IPS-11a (cell line): ENCODE data around the gene FAM3A.

Experiments
- H3K4me3 ChIP-seq: one replicate; pipeline ENCODE4 v1.5.1; 2013; ENCODE audit warnings: low read depth, low read length, control low read depth

The FAM3A gene

DNA sequence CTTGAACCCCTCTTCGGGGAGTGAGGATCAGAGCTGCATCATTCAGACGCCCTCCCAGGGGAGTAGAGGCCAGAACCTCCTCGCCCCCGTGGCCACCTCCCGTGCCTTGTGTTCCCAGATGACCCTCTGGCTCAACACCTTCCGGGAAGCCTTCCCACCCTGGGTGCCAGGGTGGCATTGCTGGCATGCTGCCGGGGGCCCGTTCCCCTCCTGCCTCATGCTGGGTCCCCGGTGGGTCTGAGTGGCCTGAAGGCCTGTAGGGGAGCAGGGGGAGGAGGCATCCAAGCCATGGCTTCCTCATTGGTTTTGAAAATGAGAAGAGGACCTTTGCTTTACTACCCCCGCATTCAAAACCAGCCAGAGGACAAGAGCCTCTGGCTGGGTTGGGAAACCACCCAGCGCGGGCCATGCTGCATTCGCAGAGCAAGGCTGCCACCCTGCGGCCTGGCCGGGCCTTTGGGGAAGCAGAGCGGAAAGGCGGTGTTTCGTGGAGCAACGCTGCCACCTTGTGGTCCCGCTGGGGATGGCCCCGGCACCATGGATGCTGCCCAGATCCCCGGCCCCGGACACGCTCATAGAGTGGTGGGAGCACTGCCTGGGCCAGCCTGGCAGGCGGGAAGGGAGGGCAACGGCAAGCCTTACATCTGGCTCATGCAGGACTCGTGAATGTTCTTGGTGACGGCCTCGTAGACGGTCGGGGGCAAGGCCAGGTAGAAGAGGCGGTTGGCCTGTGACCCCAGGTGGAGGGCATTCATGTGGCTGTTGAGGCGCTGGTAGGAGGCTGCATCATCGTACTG, 18.7 kb upstream of the FAM3A start:
- H3K4me3 ChIP-seq, result no peak overlapping the region

DNA sequence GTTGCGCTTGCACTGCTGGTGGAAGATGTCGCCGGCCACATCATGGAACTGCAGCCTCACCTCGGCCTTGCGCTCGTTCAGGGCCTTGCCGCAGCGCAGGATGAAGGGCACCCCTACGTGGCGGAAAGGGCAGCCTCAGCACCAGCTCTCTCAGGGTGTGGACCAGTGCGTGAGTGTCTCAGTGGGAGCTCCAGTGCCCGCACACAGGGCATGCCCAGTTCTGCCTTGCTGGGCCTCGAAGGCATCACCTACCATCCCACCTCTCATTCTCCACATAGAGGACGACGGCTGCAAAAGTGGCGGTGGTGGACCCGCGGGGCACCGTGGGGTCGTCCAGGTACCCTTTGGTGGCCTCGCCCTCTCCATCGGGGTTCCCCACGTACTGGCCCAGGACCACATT, 16.7 kb upstream of the FAM3A start:
- H3K4me3 ChIP-seq, result no peak overlapping the region

- no peak overlapping the region for H3K4me3 ChIP-seq
Observed at GRCh38 chrX:154531626-154532025, 15.6 kb upstream of the FAM3A start.

GRCh38 chrX:154530286-154530685, 14.3 kb upstream of the FAM3A start:
- no peak overlapping the region for H3K4me3 ChIP-seq

DNA sequence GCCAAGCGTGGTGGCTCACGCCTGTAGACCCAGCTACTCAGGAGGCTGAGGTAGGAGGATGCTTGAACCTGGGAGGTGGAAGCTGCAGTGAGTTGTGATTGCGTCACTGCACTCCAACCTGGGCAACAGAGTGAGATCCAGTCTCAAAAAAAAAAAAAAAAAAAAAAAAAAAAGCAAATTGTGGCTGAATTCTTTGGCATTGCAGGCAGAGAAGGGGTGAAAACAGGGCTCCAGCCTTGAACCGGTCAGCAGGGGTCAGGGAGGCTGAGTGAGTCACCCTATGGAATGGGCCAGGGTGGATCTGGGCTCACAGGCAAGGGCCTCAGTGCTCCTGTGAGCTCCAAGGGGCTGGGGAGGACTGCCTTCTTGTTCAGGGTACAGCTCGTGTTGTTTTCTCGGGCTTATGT, 13.2 kb upstream of the FAM3A start:
- no peak overlapping the region for H3K4me3 ChIP-seq

- H3K4me3 ChIP-seq, result no peak overlapping the region
Observed at GRCh38 chrX:154526901-154527675, 11.1 kb upstream of the FAM3A start.

GRCh38 chrX:154525606-154526490, 9.8 kb upstream of the FAM3A start:
- H3K4me3 ChIP-seq, result no peak overlapping the region

- no peak overlapping the region for H3K4me3 ChIP-seq
Observed at GRCh38 chrX:154519389-154519788, 3.4 kb upstream of the FAM3A start.

GRCh38 chrX:154517101-154517781, 1.2 kb upstream of the FAM3A start:
- H3K4me3 ChIP-seq, result no peak overlapping the region

GRCh38 chrX:154516656-154517100, 646 bp upstream of the FAM3A start:
- peak overlapping the region; percentile 35 for H3K4me3 ChIP-seq

DNA sequence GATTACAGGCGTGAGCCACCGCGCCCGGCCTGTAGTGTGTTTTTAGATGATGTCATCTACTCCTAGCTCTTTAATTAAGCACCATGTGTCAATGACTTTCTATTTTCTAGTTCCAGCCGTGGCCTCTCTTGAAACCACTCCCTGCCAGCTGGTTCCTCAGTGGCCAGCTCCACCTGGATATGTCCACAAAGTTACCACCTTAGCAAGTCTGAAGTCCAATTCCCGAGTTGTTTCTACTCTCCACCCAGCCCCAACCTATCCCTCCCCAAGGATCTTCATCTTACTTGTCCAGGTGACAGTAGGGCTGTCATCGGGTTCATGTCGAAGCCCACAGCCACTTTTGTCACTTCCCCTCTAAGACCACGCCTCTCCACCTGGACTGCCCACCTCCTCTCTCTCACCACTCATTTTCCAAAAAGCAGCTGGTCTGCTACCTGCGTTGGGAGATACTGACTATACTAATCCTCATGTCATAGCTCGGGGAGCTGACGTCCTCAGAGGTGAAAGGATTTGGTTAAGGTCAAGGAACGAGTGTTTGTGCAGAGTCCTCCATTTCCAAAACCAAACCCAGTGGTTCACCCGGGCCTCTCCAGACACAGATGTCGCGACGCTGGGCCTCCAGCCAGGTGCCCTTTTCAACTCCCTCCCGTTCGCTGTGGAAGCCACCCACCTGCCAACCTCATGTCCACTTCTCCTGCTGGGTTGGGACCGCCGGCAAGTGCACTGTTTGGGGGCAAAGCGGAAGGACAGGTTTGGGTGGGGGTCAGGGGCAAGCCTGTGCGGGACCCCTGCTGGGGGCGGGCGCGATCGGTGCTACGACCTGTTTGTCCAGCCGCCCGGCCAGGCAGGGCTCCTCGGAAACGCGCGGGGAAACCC, 704 bp downstream of the FAM3A start:
- peak overlapping the region; percentile 57 for H3K4me3 ChIP-seq

GRCh38 chrX:154513716-154514115, 2.3 kb downstream of the FAM3A start:
- no peak overlapping the region for H3K4me3 ChIP-seq

DNA sequence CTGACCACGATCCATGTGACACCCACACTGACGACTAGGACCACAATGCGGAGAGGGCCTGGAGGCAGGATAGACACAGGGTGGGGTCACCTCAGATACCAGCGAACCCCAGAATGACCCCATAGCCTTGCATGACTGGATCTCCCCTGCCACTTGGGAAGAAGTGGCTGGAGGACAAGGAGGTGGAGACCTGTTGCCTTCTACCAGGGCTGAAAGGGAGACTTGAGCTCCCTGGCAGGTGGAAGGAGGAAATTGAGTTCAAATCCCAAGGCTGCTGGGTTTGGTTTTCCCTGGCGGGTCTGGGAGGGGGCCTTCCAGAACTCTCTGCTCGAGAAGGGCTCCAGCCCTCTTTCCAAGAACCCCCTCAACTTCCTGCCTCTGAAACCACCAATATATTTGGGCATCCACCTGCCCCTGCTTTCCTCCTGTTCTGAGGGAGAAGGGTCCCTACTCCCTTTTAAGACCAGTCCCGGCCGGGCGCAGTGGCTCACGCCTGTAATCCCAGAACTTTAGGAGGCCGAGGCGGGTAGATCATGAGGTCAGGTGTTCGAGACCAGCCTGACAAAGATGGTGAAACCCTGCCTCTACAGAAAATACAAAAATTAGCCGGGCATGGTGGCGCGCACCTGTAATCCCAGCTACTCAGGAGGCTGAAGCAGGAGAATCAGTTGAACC, 3.0 kb downstream of the FAM3A start:
- no peak overlapping the region for H3K4me3 ChIP-seq

DNA sequence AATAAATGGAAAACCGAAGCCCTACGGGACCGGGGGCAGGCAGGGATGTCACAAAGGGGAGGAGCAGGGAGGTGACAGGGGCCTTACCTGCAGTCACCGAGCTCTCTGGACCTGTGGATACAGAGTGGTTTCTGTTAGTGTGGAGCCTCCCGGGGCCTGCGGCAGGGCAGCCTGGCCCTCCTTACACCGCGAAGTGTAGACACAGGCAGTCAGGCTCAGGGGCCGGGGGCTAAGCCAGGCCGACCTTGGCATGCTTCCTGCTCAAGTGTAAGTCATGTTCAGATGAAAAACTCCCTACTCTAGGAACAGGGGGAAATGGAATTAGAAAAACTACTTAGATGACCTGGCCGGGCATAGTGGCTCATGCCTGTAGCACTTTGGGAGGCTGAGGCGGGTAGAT, 4.3 kb downstream of the FAM3A start:
- H3K4me3 ChIP-seq, result no peak overlapping the region

DNA sequence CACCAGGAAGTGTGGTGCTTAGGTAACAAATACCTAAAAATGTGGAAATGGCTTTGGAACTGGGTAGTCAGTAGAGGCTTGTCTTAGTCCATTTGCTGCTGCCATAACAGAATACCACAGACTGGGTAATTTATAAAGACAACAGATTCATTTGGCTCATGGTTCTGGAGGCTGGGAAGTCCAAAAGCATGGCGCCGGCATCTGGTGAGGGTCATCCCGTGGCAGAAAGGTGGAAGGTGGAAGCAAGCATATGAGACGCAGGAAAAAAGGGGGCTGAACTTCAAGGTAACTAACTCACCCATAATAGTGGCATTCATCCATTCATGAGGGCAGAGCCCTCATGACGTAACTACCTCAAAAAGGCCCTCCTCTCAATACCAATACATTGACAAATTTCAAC, 6.6 kb downstream of the FAM3A start:
- H3K4me3 ChIP-seq, result no peak overlapping the region

- H3K4me3 ChIP-seq, result no peak overlapping the region
Observed at GRCh38 chrX:154508384-154508745, 7.7 kb downstream of the FAM3A start.

DNA sequence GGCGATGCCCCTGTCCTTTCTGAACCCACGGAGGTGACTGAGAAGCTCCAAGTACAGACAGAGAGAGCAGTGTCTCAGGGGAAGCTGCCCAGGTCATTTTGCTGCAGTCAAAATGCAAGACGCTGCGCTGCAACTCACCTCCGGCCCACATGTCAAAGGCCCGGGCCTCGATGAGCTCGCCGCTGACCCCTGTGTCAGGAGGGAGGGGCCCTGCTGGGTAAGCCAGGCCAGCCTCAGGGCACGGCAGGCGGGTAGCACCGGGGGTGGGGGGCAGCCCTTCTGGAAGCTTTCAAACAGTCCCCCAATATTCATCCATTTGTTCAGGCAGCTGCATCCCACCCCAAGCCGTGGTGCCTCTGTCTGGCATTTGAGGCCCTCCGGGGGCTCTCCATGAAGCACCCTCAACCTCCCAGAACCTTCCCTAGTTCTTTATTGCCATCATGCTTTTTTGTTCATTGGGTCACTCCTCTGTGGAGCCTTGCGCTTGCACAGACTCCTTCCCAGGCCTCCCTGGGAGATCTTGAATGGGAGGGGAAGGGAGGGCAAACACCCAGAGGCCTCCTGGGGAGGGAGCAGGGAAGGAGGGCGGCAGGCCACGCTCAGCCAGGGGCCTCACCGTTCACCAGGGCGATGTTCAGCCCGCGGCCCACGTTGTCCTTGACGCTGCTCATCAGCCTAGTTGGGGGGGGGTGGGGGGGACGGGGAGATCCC, 8.2 kb downstream of the FAM3A start:
- H3K4me3 ChIP-seq, result no peak overlapping the region

GRCh38 chrX:154506483-154507332, 9.3 kb downstream of the FAM3A start:
- H3K4me3 ChIP-seq, result no peak overlapping the region
